Measurements from ENCODE around the gene ZFYVE28.
"Not testable (repeated sequence)": the region's sequence is repeated elsewhere in the genome, so short reads cannot be mapped to it uniquely, and the experiment has no call there.

The ZFYVE28 gene

DNA sequence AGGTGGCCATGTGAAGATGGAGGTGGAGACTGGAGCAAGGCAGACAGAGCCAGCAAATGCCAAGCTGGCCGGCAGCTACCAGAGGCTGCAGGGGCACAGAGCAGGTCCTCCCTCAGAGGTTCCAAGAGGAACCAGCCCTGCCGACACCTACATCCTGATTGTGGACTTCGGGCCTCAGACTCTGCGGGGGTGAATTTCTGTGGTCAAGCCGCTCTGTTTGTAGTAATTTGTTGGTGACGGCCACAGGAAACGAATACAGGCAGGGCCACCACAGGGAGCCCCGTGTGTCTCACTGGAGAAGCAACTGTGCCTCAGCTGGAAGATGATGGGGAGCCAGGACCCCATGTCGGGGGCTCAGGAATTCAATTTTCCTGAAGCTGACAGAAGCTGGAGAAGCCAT, 28.3 kb downstream of the ZFYVE28 start:
- no peak for DNase-seq

DNA sequence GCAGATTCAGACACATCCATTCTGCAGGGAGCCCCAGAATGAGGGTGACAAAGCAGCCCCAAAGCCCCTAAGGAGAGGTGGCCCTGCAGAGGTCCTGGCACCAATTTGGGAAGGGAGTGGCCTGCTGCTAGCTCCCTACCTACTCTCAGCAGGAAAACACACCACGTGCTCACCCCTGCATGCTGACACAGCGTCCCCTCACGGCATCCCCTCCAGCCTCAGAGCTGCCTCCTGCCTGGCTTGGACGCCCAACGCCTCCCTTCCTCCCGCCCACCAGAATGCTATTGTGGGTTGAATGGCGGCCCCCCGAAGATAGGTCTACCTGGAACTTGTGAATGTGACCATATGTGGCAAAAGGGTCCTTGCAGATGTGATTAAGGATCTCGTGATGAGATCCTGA, 28.8 kb downstream of the ZFYVE28 start:
- DNase-seq: no peak

DNA sequence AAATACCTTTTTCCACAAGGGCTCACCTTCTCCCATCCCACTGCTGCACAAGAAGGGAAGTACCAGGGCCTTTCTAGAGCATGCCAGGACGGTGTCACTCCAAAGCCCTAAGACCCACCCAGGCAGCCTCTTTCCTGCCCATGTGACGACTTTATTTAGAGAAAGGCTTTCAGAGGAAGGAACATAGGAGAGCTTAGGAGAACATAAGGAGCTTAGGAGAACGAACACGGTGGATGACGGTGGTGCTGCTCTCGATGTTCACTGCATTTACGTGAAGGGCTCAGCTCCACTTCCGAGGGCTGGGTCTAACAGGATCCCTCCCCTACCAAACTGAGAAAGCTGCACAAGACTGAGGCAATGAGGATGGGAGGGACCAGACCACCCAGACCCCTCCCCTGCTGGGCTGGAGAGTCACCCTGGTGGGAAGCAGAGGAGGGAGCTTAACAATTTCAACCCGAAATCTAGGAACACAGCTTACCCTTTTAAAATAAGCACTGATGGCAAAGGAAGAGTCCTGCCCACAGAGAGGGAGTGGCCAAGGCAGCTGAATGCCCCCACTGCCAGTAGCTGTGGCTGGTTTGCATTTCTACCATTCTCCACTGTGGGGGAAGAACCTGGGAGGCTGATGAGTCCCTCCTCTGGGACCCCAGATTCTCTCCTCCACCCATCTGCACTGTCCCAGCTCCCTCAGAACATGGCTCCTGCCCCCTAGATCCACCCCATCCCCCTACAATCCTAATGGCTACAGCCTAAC, 29.8 kb downstream of the ZFYVE28 start:
- DNase-seq: no peak

DNA sequence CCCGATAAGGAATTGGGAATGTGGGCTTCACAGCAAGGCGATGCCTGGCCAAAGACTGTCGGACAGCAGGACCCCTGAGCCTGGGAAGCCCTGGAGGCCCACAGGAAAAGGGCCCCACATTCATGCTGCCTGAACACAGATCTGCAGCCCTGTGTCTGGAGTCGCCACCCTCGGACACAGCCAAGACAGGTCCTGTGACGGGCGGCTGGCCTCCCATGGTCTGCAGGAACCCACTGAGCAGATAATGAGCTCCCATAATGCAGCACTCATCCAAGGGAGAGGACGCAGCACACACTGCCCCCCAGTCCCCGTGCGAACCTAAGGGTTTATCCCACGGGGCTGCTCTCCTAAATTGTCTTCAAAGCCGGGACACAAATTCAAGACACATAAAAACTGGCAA, 30.6 kb downstream of the ZFYVE28 start:
- no peak for DNase-seq

DNA sequence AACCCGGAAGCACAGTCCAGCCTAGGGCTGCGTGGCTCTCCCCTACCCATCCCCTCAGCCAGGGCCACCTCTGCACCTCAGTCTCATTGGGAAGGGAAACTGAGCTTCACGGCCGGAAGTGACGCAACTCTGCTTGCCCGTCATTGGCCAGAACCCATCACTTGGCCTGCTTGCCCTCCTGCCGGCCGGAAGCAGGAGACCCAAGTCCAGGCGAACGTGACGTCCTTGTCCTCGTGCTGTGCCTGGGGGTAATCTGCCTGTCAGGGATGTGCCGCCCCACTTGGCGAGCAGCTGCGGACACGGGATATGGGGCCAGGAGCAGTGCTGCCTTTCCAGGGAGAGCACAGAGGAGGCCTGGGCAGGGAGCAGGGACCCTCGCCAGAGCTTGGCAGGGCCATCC, 31.2 kb downstream of the ZFYVE28 start:
- DNase-seq: no peak

DNA sequence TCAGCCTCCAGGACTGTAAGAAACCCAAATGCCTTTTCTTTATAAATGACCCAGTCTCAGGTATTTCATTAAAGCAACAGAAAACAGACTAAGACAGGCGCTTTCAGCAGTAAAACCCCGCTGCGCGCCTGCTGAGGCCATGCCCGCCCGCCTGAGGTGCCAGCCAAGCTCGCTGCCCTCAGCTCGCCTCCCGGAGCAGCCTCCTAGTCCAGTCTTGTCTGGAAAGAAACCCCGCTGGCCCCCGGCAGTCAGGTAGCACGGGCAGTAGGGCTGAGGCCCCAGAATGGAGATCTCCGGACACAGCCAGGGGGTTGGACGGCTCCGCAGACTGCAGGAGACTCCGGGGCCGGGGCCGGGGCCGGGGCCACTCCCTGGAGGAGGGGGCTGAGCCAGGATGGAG, 31.7 kb downstream of the ZFYVE28 start:
- no peak for DNase-seq

DNA sequence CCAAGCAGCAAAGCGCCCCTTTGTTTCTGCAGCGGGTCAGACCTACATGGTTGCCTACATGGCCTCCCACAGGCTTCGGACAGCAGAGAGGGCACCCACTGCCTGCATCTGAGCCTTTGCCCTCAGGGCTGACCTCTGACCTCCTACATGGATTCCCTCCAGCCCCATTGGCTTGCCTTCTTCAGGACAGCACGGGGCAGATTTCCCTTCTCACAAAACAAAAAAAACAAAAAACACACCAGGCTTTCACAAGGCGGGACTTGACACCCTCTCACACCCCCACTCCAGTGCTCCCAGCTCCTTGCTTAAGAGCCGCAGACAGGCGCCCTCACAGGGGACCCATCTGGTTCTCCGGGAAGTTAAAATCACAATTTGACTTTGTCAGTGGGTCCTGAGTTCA, 32.9 kb downstream of the ZFYVE28 start:
- no peak for DNase-seq

DNA sequence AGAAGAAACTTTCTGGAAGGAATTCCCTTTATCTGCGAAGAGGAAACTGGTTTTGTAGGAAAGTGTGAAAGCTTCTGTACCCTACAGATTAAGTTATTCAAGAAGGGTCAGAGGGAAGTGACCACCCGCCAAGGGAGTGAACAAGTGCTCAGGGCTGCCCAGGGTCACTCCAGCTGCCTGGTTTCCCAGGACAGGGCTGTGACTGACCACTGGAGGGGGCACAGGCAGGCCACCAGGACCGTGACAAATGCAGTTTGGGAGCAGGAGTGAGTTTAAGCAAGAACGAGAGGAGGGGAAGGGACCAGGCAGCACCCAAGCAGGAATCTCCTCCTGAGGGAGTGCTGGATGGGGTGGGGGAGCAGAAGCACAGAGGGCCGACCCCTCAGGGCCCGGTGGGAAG, 34.2 kb downstream of the ZFYVE28 start:
- no peak for DNase-seq

DNA sequence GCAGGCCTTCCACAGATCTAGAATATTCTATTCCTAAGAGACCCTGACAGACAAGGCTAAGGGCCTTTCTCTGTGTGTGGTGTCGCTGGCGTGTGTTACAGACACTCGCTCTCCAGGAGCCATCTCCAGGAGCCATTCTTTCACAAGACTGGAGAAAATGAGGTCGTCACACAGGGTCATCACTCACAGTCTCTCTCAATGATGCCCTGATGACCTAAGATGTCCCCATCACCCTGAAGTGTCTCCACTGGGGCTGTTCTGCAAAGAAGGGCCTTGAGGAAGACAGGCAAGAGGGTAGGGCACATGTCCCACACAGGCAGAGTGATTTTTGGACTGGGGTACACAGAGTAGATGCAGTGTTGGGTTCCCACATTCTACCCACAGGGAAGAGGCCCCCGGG, 34.7 kb downstream of the ZFYVE28 start:
- no peak for DNase-seq

DNA sequence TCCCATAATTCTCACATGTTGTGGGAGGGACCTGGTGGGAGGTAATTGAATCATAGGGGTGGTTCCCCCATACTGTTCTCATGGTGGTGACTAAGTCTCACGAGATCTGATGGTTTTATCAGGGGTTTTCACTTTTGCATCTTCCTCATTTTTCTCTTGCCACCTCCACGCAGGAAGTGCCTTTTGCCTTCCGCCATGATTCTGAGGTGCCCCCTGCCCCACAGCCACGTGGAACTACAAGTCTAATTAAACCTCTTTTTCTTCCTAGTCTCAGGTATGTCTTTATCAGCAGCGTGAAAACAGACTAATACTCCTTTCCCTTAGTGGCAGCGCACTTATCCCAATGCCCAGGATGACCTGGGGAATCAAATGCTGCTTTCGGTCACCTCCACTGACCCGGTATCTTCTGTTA, 35.2 kb downstream of the ZFYVE28 start:
- not testable (repeated sequence) for DNase-seq

DNA sequence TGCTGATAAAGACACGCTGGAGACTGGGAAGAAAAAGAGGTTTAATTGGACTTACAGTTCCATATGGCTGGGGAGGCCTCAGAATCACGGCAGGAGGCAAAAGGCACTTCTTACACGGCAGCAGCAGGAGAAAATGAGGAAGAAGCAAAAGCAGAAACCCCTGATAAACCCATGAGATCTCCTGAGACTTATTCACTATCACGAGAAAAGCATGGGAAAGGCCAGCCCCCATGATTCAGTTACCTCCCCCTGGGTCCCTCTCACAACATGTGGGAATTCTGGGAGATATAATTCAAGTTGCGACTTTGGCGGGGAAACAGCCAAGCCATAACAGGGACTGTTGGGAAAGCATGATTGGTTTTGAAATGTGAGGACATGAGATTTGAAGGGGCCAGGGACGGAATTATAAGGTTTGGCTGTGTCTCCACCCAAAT, 35.7 kb downstream of the ZFYVE28 start:
- DNase-seq: not testable (repeated sequence)

DNA sequence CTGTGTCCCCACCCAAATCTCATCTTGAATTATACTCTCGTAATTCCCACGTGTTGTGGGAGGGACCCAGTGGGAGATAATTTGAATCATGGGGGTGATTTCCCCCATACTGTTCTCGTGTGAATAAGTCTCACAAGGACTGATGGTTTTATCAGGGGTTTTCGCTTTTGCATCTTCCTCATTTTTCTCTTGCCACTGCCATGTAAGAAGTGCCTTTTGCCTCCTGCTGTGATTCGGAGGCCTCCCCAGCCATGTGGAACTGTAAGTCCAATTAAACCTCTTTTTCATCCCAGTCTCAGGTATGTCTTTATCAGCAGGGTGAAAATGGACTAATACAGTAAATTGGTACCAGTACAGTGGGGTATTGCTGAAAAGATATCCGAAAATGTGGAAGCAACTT, 37.9 kb downstream of the ZFYVE28 start:
- DNase-seq: not testable (repeated sequence)

DNA sequence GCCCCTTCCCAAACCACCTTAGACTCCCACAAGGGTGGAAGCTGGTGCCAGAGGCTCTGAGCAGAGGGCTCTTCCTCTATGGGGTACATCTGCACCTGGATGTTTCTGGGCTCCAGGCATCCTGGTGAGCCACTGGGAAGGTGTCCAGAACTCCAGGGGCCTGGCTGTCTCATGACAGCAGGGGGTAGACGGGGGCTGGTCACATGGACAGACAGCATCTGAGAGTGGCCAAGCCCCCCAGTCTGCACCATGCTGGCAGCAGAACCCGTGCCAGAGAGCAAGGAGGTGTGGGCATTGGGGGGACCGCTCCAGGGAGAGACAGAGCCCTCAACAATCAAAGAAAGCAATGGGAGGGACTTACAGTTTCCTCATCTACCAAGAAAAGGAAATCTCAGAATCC, 39.5 kb downstream of the ZFYVE28 start:
- DNase-seq: no peak

DNA sequence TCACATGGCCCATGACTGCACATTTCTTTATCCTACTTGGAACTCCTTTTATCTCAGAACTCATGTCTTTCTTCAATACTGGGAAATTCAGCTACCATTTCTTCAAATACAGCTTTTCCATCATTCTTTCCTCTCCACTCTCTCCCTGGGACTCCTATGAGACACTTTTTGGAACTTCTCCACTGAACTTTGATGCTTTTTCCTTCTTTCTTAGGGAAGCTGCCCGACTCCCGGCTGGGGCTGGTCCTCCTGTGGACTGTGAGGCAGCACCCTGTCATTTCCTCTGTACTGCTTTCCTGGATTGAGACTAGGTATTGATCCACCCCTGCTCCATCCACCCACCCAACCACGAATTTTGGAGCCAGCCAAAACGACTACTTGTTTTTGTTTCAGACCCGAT, 40.0 kb downstream of the ZFYVE28 start:
- no peak for DNase-seq

DNA sequence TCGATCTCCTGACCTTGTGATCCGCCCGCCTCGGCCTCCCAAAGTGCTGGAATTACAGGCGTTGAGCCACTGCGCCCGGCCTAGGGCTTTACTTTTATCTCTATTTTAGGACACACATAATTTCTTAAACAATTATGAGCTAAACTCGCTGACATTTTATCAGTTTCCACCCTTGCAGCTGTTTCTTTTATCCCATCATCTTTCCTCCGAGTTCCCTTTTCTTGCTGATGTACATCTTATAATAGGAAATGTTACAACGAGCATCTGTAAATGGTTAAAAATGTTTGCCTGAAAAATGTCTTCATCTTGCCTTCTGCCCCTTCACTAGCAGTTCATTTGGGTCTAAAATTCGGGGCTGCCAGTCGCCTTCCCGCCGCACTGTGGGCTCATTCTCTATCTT, 41.2 kb downstream of the ZFYVE28 start:
- DNase-seq: no peak

DNA sequence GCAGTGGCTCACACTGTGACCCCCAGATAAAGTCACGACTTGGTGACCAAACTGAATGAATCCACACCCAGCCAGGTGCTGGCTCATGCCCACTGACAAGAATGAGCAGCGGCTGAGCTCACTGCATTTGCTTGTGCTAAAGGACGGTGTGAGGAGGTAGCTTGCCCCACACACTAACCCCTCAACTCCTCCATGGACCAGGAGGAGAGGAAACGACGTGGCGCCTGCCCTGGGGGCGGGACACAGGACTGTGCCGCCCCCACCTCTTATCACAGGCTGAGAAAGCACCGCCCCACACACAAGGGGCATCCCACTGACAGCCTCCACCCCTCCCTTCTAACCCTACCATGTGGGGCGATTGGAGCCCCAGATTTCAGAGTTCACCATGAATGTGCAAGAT, 43.0 kb downstream of the ZFYVE28 start:
- DNase-seq: no peak

DNA sequence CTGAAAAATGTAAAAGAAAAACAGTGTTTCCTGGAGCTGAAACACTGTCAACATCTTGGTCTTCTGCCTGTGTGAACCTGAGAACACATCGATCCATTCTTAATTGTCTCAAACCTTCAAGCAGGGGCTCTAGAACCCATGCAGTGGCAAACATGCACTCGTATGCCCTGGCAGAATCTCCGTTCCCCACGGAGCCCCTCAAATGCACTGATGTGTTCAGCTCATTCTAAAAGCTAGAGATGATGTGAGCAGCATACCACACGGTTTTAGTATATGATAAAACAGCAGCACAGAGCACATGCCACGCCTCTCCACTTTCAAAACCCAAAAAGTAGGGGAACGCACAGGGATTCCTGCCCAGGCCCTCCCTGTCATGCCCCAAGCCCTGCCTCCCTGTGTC, 44.9 kb downstream of the ZFYVE28 start:
- DNase-seq: no peak

DNA sequence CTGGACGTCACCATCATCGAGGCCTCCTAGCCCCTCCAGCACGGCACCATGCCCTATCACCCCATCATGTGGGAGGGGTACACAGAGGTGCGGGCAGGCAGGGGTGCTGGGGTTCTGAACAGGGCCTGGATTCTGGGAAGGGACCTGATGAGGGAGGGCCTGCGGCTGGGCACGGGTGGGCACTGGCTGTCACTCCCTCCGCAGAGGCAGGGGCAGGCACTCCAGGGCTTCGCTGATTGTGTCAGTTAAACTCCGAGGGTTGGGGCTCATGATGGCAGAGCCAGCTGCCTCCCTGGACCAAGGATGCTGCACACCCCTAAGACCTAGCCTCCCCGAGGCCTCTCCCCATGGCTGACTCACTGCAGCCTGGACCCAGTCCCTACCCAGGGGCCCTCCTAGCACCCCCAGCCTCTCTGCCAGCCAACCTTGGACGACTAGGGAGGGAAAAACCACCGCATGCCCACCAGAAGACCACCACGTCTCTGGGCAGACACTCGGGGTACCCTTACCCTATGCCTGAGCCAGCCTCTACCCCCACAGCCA, 45.9 kb downstream of the ZFYVE28 start:
- no peak for DNase-seq

DNA sequence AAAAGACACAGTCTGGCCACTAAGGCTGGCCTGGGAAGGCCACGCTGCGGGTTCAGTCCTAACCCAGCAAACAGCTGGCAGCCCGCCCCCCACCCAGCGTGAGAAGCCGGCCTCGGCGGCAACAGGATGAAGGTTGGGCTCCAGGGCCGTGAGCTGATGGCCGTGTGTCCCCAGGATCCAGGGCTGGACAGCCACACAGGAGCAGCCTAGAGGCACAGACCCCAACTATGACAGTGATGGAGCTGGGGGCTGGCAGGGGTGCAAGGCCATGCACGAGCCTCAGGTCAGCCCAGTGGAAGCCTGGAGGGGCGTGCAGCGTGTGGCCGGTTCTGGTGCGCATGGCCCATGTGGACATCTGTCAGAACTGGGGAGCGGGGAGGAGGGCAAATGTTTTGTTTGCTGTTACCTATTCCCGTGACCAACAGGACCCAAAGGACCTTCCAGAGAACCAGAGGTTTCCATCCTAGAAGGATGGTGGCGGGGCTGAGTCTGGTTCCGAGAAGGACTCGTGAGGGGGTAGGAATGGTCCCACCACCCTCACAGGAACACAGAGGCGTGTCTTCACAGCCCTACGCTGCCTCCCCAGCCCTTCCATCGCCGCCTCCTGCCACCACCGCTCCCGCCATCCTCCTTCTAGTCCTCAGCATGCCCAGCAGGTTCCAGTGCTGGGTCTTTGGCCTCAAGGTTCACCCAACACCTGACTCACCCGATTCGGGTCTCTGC, 46.5 kb downstream of the ZFYVE28 start:
- DNase-seq: no peak

DNA sequence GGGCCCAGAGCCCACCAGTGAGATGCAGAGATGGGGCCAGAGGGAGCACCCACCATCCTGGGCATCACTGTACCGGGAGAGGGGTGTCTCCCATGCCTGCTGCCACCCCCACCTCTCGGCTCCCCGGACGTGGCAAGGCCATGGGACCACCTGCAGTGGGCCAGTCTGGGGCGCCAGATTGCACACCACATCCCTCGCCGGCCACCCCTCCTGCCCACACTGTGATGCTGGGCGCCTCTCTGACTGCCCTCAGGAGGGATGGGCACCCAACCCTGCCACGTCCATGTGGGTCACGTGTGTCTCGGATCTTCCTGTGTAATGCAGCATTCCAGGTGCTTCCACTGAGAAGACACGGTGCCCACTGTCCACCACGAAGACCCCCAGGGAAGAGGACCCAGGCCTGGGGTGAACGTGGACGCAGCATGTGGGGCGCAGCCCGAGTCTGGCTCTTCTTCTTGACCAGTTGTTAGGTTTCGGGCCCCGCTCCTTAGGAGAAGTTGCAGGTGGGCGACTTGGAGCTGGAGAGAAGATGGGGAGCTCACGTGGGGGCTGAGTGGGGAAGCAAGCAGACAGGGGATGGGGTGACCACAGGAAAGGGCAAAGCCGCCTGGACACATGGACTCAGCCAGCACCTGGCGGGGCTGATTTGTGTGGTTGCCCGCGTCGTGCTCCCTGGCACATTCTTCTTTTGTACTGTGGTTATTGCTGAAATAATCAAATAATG, 47.7 kb downstream of the ZFYVE28 start:
- no peak for DNase-seq

DNA sequence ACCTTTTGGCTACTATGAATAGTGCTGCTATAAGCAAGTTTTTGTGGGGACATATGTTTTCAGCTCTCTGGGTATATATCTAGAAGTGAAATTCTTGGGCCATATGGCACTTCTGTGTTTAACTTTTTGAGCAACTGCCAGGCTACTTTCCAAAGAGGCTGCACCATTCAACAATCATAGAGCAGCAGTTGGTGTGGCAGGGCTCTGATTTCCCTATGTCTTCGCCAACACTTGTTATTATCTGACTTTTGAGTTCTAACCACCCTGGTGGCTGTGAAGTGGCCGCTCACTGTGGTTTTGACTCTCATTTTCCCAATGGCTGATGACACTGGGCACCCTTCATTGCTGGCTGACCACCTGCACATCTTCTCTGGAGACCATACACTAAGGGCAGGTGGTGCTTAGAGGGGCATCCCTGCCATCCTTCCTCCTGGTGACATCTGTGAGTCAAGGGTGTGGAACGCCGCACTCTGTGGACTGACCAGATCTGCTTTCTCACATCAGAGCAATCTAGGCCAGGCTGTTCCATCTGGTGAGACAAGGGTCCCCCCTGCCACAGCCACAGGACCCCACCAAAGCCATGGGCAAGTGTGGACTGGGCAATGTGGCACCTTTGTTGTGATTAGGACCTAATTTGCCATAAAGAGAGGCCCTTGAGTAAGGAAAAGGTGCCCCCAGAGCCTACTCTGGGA, 49.6 kb downstream of the ZFYVE28 start:
- DNase-seq: no peak

DNA sequence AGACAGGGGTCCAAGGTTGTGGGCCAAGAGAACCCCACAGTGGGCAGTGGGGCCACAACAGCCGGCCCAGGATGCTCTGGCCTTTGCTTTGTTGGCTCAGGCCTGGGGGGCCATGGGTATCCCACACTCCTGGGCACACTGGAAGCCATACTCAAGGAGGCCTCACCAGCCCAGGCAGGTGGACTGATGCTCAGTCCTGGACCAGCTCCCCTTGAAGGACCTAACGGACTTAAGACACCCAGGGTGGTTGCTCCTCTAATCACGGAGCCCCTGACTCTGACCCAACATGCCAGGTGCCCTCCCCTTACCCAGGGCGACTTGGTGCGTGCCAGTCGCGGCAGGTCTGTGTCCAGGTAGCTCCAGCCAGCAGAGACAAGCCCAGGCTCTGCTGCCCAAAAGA, 50.8 kb downstream of the ZFYVE28 start:
- no peak for DNase-seq
